CD4-positive, alpha-beta T cell treated with Interleukin-4 for 4 hours (primary cell): Measurements from ENCODE around the gene TGDS.

Experiments used
- DNase-seq: peaks from one replicate; pipeline ENCODE4 v3.0.0-alpha.2; 2020

Gene TGDS

GRCh38 chr13:94599877-94600276, 3.9 kb upstream of the TGDS start:
- no peak for DNase-seq

- no peak for DNase-seq
Observed at GRCh38 chr13:94598281-94598680, 2.3 kb upstream of the TGDS start.

GRCh38 chr13:94596575-94596971, 621 bp upstream of the TGDS start:
- DNase-seq: no peak

GRCh38 chr13:94595001-94595949, 677 bp downstream of the TGDS start:
- DNase-seq: peak; percentile 20

DNA sequence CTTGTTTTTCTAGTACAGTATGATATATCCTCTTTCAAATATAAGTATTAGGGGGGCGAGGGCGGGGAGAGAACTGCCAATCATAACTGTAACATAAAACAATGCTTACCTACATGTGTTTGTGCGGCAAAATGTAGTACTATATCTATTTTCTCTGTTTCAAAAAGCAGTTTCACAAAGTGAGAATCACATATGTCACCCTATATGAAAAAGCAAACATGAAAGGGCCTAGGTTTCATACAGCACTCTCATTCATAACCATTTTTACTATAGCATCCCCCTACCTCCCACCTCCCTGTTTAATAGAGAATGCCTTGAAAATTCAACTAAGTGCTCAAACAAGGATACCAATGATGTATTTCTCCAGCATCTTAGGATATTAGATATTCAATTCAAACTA, 5.2 kb downstream of the TGDS start:
- no peak for DNase-seq

- no peak for DNase-seq
Observed at GRCh38 chr13:94588541-94588940, 7.4 kb downstream of the TGDS start.

DNA sequence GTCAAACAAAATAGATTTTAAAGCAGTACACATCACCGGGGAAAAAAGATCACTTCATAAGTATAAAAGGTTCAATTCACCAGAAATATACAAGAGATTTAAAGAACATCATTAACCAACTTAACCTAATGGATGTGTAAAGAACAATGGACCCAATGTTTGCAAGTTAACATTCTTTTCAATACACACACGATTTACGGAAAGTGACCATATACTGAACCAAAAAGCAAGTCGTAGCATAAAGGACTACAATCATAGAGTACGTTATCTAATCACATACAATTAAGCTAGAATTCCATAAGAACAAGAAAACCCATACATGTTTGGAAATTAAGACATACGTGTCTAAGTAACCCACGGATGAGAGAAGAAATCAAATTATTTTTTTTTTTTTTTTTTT, 9.6 kb downstream of the TGDS start:
- DNase-seq: no peak

GRCh38 chr13:94585543-94586101, 10.3 kb downstream of the TGDS start:
- no peak for DNase-seq

DNA sequence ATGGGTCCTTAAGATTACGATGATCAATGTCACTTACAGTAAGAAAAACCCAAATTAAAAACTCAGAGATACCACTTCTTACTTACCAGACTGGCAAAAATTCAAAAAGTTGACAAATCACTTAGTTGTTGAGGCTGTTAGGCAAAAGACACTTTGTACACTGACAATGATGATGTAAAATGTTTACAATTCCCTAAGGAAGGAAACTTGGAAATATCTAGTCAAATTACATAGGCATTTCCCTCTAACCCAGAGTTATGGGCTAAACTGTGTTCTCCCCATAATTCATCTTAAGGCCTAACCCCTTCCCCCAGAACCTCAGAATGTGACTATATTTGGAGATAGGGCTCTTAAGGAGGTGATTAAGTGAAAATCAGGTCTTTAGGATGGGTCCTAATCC, 12.0 kb downstream of the TGDS start:
- no peak for DNase-seq

DNA sequence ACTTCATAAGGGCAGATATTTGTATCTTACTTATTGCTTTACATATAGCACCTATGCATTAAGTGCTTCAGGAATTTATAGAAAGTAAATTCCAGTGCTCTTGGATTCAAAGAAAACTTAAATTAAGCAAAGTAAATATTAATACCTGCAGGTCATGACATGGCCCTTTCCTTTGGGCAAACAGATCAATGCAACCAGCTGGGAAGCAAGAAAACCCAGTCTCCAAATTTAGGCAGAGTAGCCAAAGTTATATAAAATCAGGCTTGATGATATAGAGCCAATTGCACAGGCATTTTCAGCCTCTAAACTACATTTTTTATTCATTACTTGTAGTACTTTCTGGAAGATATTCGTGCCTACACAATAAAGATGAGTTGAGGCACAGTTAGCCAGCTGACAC, 16.9 kb downstream of the TGDS start:
- no peak for DNase-seq

- no peak for DNase-seq
Observed at GRCh38 chr13:94569615-94570014, 26.3 kb downstream of the TGDS start.

DNA sequence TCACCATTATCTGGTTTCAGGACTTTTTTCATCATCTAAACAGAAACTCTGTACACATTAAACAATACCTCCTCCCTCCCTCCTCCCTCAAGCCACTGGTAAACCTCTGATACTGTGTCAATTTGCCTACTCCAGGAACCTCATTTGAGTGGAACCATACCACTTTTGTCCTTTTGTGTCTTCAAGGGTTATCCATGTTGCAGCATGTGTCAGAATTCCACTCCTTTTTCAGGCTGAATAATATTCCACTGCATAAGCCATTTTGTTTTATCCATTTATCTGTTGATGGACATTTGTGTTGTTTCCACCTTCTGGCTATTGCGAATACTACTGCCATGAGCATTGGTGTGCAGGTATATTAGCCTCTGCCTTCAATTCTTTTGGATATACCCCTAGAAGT, 27.5 kb downstream of the TGDS start:
- no peak for DNase-seq

DNA sequence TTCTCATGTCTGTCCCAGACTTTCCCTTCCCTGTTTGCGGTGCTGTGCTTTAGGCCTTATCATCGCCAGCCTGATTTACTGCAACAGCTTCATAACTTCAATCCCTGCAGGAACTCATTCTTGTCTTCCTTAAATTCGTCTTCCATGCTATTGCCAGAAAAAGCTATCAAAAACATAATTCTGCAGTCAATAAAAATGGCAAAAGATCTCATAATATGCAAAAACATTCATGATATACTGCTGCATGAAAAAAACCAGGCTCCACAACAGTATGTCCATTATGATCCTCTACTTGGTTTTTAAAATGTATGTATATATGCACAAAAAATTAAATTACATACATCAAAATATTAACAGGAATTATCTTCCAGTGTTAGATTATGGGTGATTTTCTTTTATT, 28.4 kb downstream of the TGDS start:
- DNase-seq: no peak

DNA sequence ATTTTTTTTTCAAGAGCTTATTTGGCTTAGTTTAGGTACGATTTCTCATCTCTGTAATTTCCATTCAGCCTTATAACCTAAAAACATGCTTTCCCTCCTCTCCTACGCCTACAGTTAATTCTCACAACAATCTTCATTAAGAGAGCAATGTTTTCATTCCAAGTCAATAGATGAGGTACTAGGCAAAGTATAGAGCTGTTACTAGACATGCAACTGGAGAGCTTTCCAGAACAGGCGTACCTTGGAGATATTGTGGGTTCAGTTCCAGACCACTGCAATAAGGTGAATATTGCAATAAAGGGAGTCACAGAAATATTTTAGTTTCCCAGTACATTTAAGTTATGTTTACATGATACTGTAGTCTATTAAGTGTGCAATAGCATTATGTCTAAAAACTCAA, 34.8 kb downstream of the TGDS start:
- no peak for DNase-seq

GRCh38 chr13:94560116-94560515, 35.8 kb downstream of the TGDS start:
- no peak for DNase-seq

GRCh38 chr13:94559222-94559795, 36.6 kb downstream of the TGDS start:
- no peak for DNase-seq

DNA sequence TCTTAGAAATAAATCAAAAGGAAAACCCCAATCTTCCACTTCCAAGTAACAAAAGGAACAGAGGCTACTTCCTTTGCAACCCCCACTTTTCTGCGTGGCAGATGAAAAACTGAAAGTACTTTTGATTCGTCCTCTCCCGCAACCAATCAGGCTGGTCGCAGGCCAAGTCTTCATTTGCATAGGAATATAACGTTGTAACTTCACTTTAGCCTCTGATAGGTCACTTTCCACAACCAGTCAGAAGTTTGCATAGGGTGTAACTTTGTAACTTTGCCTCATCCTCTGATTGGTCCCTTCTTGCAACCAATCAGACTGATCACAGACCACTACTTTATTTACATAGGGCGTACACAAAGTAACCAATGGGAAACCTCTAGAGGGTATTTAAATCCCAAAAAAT, 37.2 kb downstream of the TGDS start:
- DNase-seq: peak; percentile 13

- DNase-seq: no peak
Observed at GRCh38 chr13:94557684-94558235, 38.2 kb downstream of the TGDS start.

GRCh38 chr13:94556621-94557020, 39.3 kb downstream of the TGDS start:
- no peak for DNase-seq

GRCh38 chr13:94556041-94556440, 39.9 kb downstream of the TGDS start:
- no peak for DNase-seq

DNA sequence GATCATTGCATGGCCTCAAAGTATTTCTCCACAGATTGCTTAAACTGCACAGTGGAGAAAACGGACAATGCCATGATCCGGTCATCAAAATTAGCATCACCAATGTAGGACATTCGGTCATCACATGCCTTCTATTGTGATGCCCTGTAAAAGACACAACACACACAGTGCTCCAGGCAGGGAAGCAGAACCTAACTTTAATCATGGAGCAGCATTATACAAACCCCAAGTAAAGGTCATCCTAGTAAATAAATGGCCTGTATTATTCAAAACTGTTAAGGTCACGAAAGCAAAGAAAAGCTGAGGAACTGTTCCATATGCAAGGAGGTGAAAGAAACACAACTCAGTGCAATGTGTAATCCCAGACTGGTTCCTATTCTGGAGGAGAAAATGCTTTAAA, 42.2 kb downstream of the TGDS start:
- DNase-seq: no peak

DNA sequence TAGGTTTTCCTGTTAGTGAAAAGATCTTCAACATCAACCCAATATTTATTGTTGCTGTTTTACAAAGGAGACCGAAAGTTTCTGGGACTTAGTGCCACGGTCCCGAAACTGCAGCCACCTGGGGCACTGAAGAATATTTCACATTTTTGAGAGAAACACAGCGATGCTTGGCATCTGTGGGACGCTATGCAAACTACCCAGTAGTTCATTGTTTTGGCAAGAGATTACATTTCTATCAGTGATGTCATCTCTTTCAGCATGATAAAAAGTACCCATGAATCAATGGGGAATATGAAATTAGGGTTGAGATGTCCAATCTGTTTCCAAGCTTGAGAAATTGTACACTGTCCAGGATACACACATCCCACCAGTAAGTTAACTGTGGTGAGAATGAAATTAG, 43.9 kb downstream of the TGDS start:
- DNase-seq: no peak

DNA sequence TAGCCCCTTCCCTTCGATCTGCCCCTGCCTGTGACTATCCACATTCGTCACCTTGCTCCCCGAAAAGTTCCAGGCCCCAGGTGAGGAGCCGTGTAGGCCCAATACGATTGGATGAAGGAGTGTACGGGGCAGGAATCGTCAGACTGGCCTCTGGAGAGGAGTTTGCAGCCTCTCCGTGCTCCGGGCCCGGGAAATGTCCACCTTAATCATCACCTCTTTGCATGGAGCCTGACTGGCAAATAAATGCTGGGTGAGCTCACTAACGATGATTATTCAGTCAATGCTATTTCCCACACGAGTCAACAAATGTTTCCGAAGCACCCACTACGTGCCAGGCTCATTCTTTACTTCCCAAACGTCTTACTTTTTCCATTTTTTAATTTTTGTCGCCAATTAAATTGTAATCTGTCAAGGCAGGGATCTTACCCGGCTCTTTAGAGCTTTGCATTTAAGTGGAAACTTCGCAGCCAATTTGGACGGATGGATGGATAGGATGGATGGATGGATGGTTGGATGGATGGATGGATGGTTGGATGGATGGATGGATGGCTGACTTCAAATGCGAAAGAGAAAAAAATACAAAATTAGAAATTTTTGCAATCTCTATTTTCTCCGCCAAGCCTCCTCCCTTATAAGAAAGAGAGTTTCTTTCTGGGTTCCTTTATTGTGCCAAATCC, 45.8 kb downstream of the TGDS start:
- DNase-seq: no peak
